Osteocyte (in vitro differentiated cells): ENCODE data around the gene BID. TPM values are rescaled to one million over a fixed set of nuclear protein-coding genes. Genes with fewer than 3 reads are reported as not detected.

Experiments
- DNase-seq: peaks from one replicate; pipeline ENCODE4 v3.0.0; 2021; ENCODE audit warnings: mixed read lengths; ENCODE audit not compliant: unreplicated experiment; ENCODE audit errors: extremely low spot score
- H3K27ac Mint-ChIP-seq: one replicate; pipeline ENCODE4 v1.8.0; 2021; ENCODE audit warnings: mild to moderate bottlenecking, mixed read lengths; ENCODE audit not compliant: unreplicated experiment
- H3K27me3 Mint-ChIP-seq: one replicate; pipeline ENCODE4 v1.8.0; 2021; ENCODE audit warnings: mixed read lengths; ENCODE audit not compliant: unreplicated experiment
- H3K36me3 Mint-ChIP-seq: one replicate; pipeline ENCODE4 v1.8.0; 2021; ENCODE audit warnings: mixed read lengths; ENCODE audit not compliant: unreplicated experiment
- H3K4me1 Mint-ChIP-seq: one replicate; pipeline ENCODE4 v1.8.0; 2021; ENCODE audit warnings: mixed read lengths; ENCODE audit not compliant: unreplicated experiment
- H3K4me3 Mint-ChIP-seq: one replicate; pipeline ENCODE4 v1.8.0; 2021; ENCODE audit warnings: mild to moderate bottlenecking, moderate library complexity, mixed read lengths; ENCODE audit not compliant: unreplicated experiment
- H3K9me3 Mint-ChIP-seq: one replicate; pipeline ENCODE4 v1.8.0; 2021; ENCODE audit warnings: mixed read lengths; ENCODE audit not compliant: unreplicated experiment
- CTCF ChIP-seq: fragments of 200-600 bp; sonication (generic); IDR thresholded peaks from 2 replicates; pipeline ENCODE4 v1.5.0; 2021; ENCODE audit warnings: antibody characterized with exemption, mild to moderate bottlenecking, moderate library complexity
- total RNA-seq: library from RNA; stranded (reverse); gene quantifications from 2 replicates; pipeline ENCODE4 v1.2.1, GENCODE V29; 2021

Gene BID
- total RNA-seq, 1 donor from 2014 or later = 11.6 TPM

GRCh38 chr22:17792854-17793434 lies 18.7 kb upstream of the BID start:
- H3K4me1 Mint-ChIP-seq = no peaks in the 10 kb centered on the region
- H3K27me3 Mint-ChIP-seq = no peaks in the 10 kb centered on the region
- no peak for TF ChIP-seq CTCF
- no peak overlapping the region for H3K27ac Mint-ChIP-seq
- no peaks in the 10 kb centered on the region for H3K9me3 Mint-ChIP-seq
- H3K36me3 Mint-ChIP-seq = peaks cover 4% of the 10 kb centered on the region
- H3K4me3 Mint-ChIP-seq = no peak overlapping the region
- DNase-seq = no peak

- no peak for DNase-seq
- no peak for TF ChIP-seq CTCF
- Mint-ChIP-seq H3K9me3 (no peaks in the 10 kb centered on the region), H3K4me3 (no peak overlapping the region), H3K27ac (no peak overlapping the region), H3K4me1 (no peaks in the 10 kb centered on the region), H3K27me3 (no peaks in the 10 kb centered on the region), H3K36me3 (peaks cover 4% of the 10 kb centered on the region)
Measured at GRCh38 chr22:17792299-17792698, 18.0 kb upstream of the BID start.

- H3K36me3 Mint-ChIP-seq = peaks cover 4% of the 10 kb centered on the region
Measured at GRCh38 chr22:17791196-17791595, 16.9 kb upstream of the BID start.

GRCh38 chr22:17789379-17790200 lies 15.3 kb upstream of the BID start:
- TF ChIP-seq CTCF = no peak
- Mint-ChIP-seq H3K4me1 (peaks cover 8% of the 10 kb centered on the region), H3K27ac (no peak overlapping the region), H3K27me3 (no peaks in the 10 kb centered on the region), H3K4me3 (no peak overlapping the region), H3K36me3 (peaks cover 4% of the 10 kb centered on the region), H3K9me3 (no peaks in the 10 kb centered on the region)
- DNase-seq = no peak

More at GRCh38 chr22:17791196-17791595, 16.9 kb upstream of the BID start:
- TF ChIP-seq CTCF = no peak
- Mint-ChIP-seq H3K27ac (no peak overlapping the region), H3K4me3 (no peak overlapping the region), H3K4me1 (peaks cover 8% of the 10 kb centered on the region), H3K9me3 (no peaks in the 10 kb centered on the region), H3K27me3 (no peaks in the 10 kb centered on the region)
- DNase-seq = no peak

- no peak for TF ChIP-seq CTCF
- H3K4me1 Mint-ChIP-seq = peaks cover 8% of the 10 kb centered on the region
- peaks cover 2% of the 10 kb centered on the region for H3K36me3 Mint-ChIP-seq
- H3K4me3 Mint-ChIP-seq = no peak overlapping the region
- H3K9me3 Mint-ChIP-seq = no peaks in the 10 kb centered on the region
- no peaks in the 10 kb centered on the region for H3K27me3 Mint-ChIP-seq
- no peak for DNase-seq
- no peak overlapping the region for H3K27ac Mint-ChIP-seq
Measured at GRCh38 chr22:17788528-17789378, 14.5 kb upstream of the BID start.
